Measurements from ENCODE around the gene DMAC2L.

DNA sequence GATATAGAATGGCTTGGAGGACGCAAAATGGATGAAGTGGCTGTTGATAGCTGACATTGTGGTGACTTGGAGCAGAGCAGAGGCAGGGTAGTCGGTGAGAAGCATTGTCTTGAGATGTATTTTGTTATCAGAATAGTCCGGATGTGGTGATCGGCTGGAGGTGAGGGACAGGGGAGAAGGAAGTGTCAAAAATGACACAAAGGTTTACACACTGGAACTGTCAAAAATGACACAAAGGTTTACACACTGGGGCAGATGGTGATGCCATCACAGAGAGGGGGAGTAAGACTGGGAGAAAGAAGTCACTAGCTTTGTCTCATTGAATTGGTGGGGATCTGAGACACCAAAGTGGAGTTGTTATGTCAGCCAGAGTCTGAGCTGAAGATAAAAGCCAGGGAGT is 54.5 kb downstream of the DMAC2L start:
- no peak for TF ChIP-seq POLR2A (IDR thresholded peaks at IDR 0.05)
- TF ChIP-seq, protein P1, sequence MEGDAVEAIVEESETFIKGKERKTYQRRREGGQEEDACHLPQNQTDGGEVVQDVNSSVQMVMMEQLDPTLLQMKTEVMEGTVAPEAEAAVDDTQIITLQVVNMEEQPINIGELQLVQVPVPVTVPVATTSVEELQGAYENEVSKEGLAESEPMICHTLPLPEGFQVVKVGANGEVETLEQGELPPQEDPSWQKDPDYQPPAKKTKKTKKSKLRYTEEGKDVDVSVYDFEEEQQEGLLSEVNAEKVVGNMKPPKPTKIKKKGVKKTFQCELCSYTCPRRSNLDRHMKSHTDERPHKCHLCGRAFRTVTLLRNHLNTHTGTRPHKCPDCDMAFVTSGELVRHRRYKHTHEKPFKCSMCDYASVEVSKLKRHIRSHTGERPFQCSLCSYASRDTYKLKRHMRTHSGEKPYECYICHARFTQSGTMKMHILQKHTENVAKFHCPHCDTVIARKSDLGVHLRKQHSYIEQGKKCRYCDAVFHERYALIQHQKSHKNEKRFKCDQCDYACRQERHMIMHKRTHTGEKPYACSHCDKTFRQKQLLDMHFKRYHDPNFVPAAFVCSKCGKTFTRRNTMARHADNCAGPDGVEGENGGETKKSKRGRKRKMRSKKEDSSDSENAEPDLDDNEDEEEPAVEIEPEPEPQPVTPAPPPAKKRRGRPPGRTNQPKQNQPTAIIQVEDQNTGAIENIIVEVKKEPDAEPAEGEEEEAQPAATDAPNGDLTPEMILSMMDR (IDR thresholded peaks at IDR 0.05): no peak

Data from tibial nerve (tissue), 3 donors.